ENCODE results near the gene OLFM1.
A peak's percentile ranks its signal among the peaks of the same experiment; 100 is the strongest.

Gene OLFM1

GRCh38 chr9:135087489-135087792, at the start of gene OLFM1:
OLFM1 (plus strand) TSS chr9:135087668; CDS start chr9:135087990, 322 bp downstream.
- peak; percentile 24 for TF ChIP-seq CTCF (IDR thresholded peaks at IDR 0.05; ENCODE audit: low read depth, low read length, missing control alignments)
- no peak within 1 kb of the TSS for H3K4me3 ChIP-seq (ENCODE audit: low read depth, low read length)
- DNase-seq (ENCODE audit: low read depth), result no peak

- DNase-seq (ENCODE audit: low read depth), result no peak
- H3K4me3 ChIP-seq (ENCODE audit: low read depth, low read length), result no peak overlapping the region
- no peak for TF ChIP-seq CTCF (IDR thresholded peaks at IDR 0.05; ENCODE audit: low read depth, low read length, missing control alignments)
Measured at GRCh38 chr9:135038331-135038730, 49.1 kb upstream of the OLFM1 start.

GRCh38 chr9:135038826-135039225, 48.6 kb upstream of the OLFM1 start:
- no peak for TF ChIP-seq CTCF (IDR thresholded peaks at IDR 0.05; ENCODE audit: low read depth, low read length, missing control alignments)
- no peak for DNase-seq (ENCODE audit: low read depth)
- no peak overlapping the region for H3K4me3 ChIP-seq (ENCODE audit: low read depth, low read length)

- no peak overlapping the region for H3K4me3 ChIP-seq (ENCODE audit: low read depth, low read length)
- DNase-seq (ENCODE audit: low read depth), result no peak
- TF ChIP-seq CTCF (IDR thresholded peaks at IDR 0.05; ENCODE audit: low read depth, low read length, missing control alignments), result no peak
Measured at GRCh38 chr9:135039266-135039870, 48.1 kb upstream of the OLFM1 start.

GRCh38 chr9:135039916-135040645, 47.4 kb upstream of the OLFM1 start:
- TF ChIP-seq CTCF (IDR thresholded peaks at IDR 0.05; ENCODE audit: low read depth, low read length, missing control alignments), result no peak
- H3K4me3 ChIP-seq (ENCODE audit: low read depth, low read length), result no peak overlapping the region
- DNase-seq (ENCODE audit: low read depth), result no peak

GRCh38 chr9:135040892-135041291, 46.6 kb upstream of the OLFM1 start:
- TF ChIP-seq CTCF (IDR thresholded peaks at IDR 0.05; ENCODE audit: low read depth, low read length, missing control alignments), result no peak
- no peak overlapping the region for H3K4me3 ChIP-seq (ENCODE audit: low read depth, low read length)
- DNase-seq (ENCODE audit: low read depth), result no peak

- H3K4me3 ChIP-seq (ENCODE audit: low read depth, low read length), result no peak overlapping the region
- DNase-seq (ENCODE audit: low read depth), result no peak
- TF ChIP-seq CTCF (IDR thresholded peaks at IDR 0.05; ENCODE audit: low read depth, low read length, missing control alignments), result no peak
Measured at GRCh38 chr9:135043345-135043744, 44.1 kb upstream of the OLFM1 start.
